Endothelial cell of umbilical vein (primary cell): ENCODE measurements around the gene METTL21C. TPM values are rescaled to one million over a fixed set of nuclear protein-coding genes. Genes with fewer than 3 reads are reported as not detected.

ENCODE experiments used
- BruUV-seq: library from RNA; stranded (reverse); fragments of 400-500 nt; replicated peaks from 2 replicates; lab custom pipeline; 2021; lab: Mats Ljungman, UMichigan
- CTCF ChIA-PET: fragments of 300-600, 350-600 bp; sonication (Branson Sonifier 250); formaldehyde crosslinking; loops from one replicate; lab custom pipeline; 2021; ENCODE audit warnings: antibody characterized with exemption, inconsistent platforms; lab: Charles Lee
- POLR2A ChIA-PET: fragments of 300-600, 350-600 bp; sonication (Branson Sonifier 250); formaldehyde crosslinking; loops from one replicate; lab custom pipeline; 2021; ENCODE audit warnings: antibody characterized with exemption, inconsistent platforms; lab: Charles Lee
- DNase-seq: peaks from one replicate; pipeline ENCODE4 v3.0.0-alpha.2; 2011; ENCODE audit warnings: low read depth, low spot score
- FAIRE-seq: peaks from 2 replicates; lab custom pipeline; 2011; peaks lifted over from hg19 to GRCh38; lab: Jason Lieb, UNC
- H2AFZ ChIP-seq: 2 replicates; pipeline ENCODE4 v1.6.0; 2012; ENCODE audit warnings: low read depth, low read length, control low read depth, inconsistent platforms
- H3K27ac ChIP-seq: 2 replicates; pipeline ENCODE4 v1.5.1; 2011; ENCODE audit warnings: low read depth, mild to moderate bottlenecking, control low read depth, low read length, moderate library complexity; ENCODE audit not compliant: insufficient read depth
- H3K27me3 ChIP-seq, 2 experiments: 2 replicates each; pipeline versions ENCODE4 v1.6.0 to v1.6.1; 2011; ENCODE audit warnings: low read length in 2 of 2, mixed read lengths in 1 of 2; ENCODE audit not compliant: control insufficient read depth in 2 of 2, insufficient read depth in 2 of 2
- H3K36me3 ChIP-seq, 2 experiments: 2 replicates in 1 of 2; 3 replicates in 1 of 2; pipeline ENCODE4 v1.5.1; 2011; ENCODE audit warnings: low read length in 2 of 2, mild to moderate bottlenecking in 1 of 2, moderate library complexity in 1 of 2; ENCODE audit not compliant: control insufficient read depth in 2 of 2, insufficient read depth in 2 of 2; ENCODE audit errors: extremely low read depth in 1 of 2
- H3K4me1 ChIP-seq: 3 replicates; pipeline ENCODE4 v1.5.1; 2011; ENCODE audit warnings: mild to moderate bottlenecking, low read length; ENCODE audit not compliant: control insufficient read depth, insufficient read depth; ENCODE audit errors: extremely low read depth
- H3K4me2 ChIP-seq: 2 replicates; pipeline ENCODE4 v1.6.1; 2011; ENCODE audit warnings: low read length, control low read depth, mixed read lengths; ENCODE audit not compliant: insufficient read depth
- H3K4me3 ChIP-seq, 3 experiments: fragments of 200-600 bp in 1 of 3; sonication (generic), shearing (Covaris generic) in 1 of 3; replicated peaks in 1 of 3; 2 replicates each; pipeline ENCODE4 v1.5.1; 2011 to 2016; ENCODE audit warnings: control low read depth in 3 of 3, low read length in 3 of 3, mild to moderate bottlenecking in 2 of 3, inconsistent platforms in 1 of 3, low read depth in 1 of 3, moderate library complexity in 1 of 3; ENCODE audit not compliant: insufficient read depth in 1 of 3
- H3K79me2 ChIP-seq: 2 replicates; pipeline ENCODE4 v1.6.0; 2012; ENCODE audit warnings: low read length, inconsistent platforms; ENCODE audit not compliant: control insufficient read depth, insufficient read depth
- H3K9ac ChIP-seq: replicated peaks from 2 replicates; pipeline ENCODE3; 2011; ENCODE audit warnings: low read length, control low read depth; ENCODE audit not compliant: insufficient read depth; ENCODE audit errors: extremely low read depth
- H3K9me1 ChIP-seq: replicated peaks from 3 replicates; pipeline ENCODE4 v1.6.0; 2011; ENCODE audit warnings: mild to moderate bottlenecking, low read length; ENCODE audit not compliant: control insufficient read depth, insufficient read depth; ENCODE audit errors: extremely low read depth
- H3K9me3 ChIP-seq: replicated peaks from 2 replicates; pipeline ENCODE4 v1.5.1; 2012; ENCODE audit warnings: low read length, inconsistent platforms; ENCODE audit not compliant: control insufficient read depth, insufficient read depth
- H4K20me1 ChIP-seq: replicated peaks from 2 replicates; pipeline ENCODE3; 2011; ENCODE audit warnings: mild to moderate bottlenecking, low read length; ENCODE audit not compliant: control insufficient read depth, insufficient read depth; ENCODE audit errors: extremely low read depth
- EZH2 ChIP-seq: IDR thresholded peaks from 2 replicates; pipeline ENCODE4 v1.6.1; 2012; ENCODE audit warnings: borderline replicate concordance, low read depth, mild to moderate bottlenecking, moderate library complexity, low read length, inconsistent platforms; ENCODE audit not compliant: severe bottlenecking
- FOS ChIP-seq: IDR thresholded peaks from 2 replicates; pipeline ENCODE4 v1.6.1; 2011; ENCODE audit warnings: mild to moderate bottlenecking, low read length, moderate library complexity, borderline replicate concordance; ENCODE audit not compliant: insufficient read depth
- GATA2 ChIP-seq: IDR thresholded peaks from 2 replicates; pipeline ENCODE4 v1.7.0; 2011; ENCODE audit warnings: low read depth, mild to moderate bottlenecking, moderate library complexity, mixed read lengths, low read length; ENCODE audit not compliant: insufficient read length, insufficient read depth
- JUN ChIP-seq: IDR thresholded peaks from 2 replicates; pipeline ENCODE4 v1.6.1; 2011; ENCODE audit warnings: borderline replicate concordance, low read depth; ENCODE audit not compliant: insufficient read length, insufficient read depth
- MYC ChIP-seq: IDR thresholded peaks from one replicate; pipeline ENCODE4 v1.6.1; 2011; ENCODE audit warnings: mild to moderate bottlenecking, low read depth, low read length
- POLR2A ChIP-seq: IDR thresholded peaks from 2 replicates; pipeline ENCODE4 v1.6.1; 2012; ENCODE audit warnings: low read depth, mild to moderate bottlenecking, control low read depth, low read length
- POLR2AphosphoS5 ChIP-seq: IDR thresholded peaks from 2 replicates; pipeline ENCODE4 v1.6.1; 2012; ENCODE audit warnings: low read depth, mild to moderate bottlenecking, control low read depth, low read length, moderate library complexity; ENCODE audit not compliant: insufficient read depth
- dilution Hi-C: fragments of 300-500 bp; cut with MboI; formaldehyde crosslinking; loops from one replicate; pipeline ENCODE4 v1.15.0; 2019; ENCODE audit warnings: low sequenced_read_pairs; ENCODE audit not compliant: extremely low pct_ligation_motif_present
- intact Hi-C: fragments of 100-400 bp; cut with micrococcal nuclease; formaldehyde crosslinking; loops from one replicate; pipeline ENCODE4 v1.10.0; 2022
- polyA plus RNA-seq, 4 experiments: library from polyadenylated mRNA; depleted of rRNA in 3 of 4; stranded (reverse) in 3 of 4; unstranded in 1 of 4; fragments of >200 nt; gene quantifications; 2 replicates each; pipeline versions ENCODE4 v1.2.1 to v1.2.3, GENCODE V29; 2011 to 2012; ENCODE audit warnings: missing spikeins in 1 of 4
- total RNA-seq: library from RNA; stranded (reverse); gene quantifications from 2 replicates; pipeline ENCODE4 v1.2.3, GENCODE V29; 2021
- TF ChIP-seq, protein P1 (sequence below), 2 donors: IDR thresholded peaks; 1 replicate in 1 of 2; 2 replicates in 1 of 2; pipeline ENCODE4 v1.5.1; 2011; ENCODE audit warnings: low read length in 2 of 2, mild to moderate bottlenecking in 2 of 2, moderate library complexity in 2 of 2, control low read depth in 1 of 2, inconsistent platforms in 1 of 2, low read depth in 1 of 2; ENCODE audit not compliant: insufficient read depth in 1 of 2; ENCODE audit errors: extremely low read depth in 1 of 2
- TF ChIP-seq, protein P2 (sequence below): IDR thresholded peaks from 2 replicates; pipeline ENCODE4 v1.6.1; 2011; ENCODE audit not compliant: insufficient read depth, insufficient read length

METTL21C gene
- total and polyA plus RNA-seq, 2 donors (not counting 3 experiments of a cell fraction or from before 2014, with no cell fraction given), result not detected

DNA sequence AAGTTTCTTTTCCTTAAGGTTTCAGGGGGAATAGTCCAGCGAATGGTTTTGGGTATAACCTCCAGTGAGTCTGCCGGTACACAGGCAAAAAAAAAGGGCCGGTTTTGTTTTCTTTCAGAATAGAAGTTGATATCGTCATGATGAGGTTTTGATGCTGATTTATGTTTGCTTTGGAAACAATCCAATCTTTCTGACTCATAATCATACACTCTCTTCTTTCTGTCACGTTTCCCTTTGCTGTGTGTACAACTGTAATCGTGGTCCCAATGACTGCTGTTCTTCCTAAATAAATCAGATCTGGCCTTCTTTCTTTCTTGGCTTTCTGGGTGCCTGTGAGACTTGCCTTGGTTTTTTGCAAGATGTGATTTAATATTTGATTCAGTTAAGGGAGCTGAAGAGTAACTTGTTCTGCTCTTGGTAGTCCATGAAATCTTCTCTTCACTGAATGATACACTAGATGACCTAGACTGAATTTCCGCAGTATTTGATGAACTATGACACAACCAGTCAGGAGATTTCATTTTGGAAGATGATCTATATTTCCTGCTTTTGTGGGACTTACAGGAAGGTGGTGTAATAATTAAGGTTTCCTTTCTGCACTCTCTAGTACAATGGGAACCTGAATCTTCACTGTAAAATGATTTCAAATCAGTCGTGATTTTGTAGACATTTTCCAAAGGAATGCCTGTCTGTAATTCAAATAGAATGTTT lies 34.9 kb upstream of the METTL21C start:
- intact Hi-C loops (loop anchor here (1.0 to 10.0 kb wide), 7 partner anchors 24 to 535 kb away; partner anchors contain the start of genes TEX30 and TPP2), dilution Hi-C loops (no loop called here)
- FAIRE-seq (peak; percentile 96), DNase-seq (peak; percentile 94)
- Histone ChIP-seq H3K4me2 (peak overlapping the region; percentile 96), H3K36me3 (no peaks in the 10 kb centered on the region), H3K4me3 (peak overlapping the region in 1 of 3 experiments; percentile 57), H4K20me1 (no peaks in the 10 kb centered on the region), H3K27ac (peak overlapping the region; percentile 79), H3K9me3 (no peaks in the 10 kb centered on the region), H3K9ac (peak overlapping the region; percentile 82), H3K27me3 (peaks cover 0 to 7% of the 10 kb centered on the region in 2 experiments), H3K9me1 (no peaks in the 10 kb centered on the region), H2AFZ (peak overlapping the region; percentile 64), H3K79me2 (no peaks in the 10 kb centered on the region), H3K4me1 (peaks cover 25% of the 10 kb centered on the region)
- POLR2A ChIA-PET, result no interaction called here
- peak; percentile 60 for TF ChIP-seq GATA2
- no peak for TF ChIP-seq EZH2
- TF ChIP-seq JUN, result peak; percentile 89
- TF ChIP-seq FOS, result peak; percentile 71
- CTCF ChIA-PET, result interaction anchor here (0.6 to 1.5 kb wide), 4 partner anchors 13 to 117 kb away, joined by 3 read pairs; no protein-coding TSS in a partner anchor
- BruUV-seq, result no TSS peak

DNA sequence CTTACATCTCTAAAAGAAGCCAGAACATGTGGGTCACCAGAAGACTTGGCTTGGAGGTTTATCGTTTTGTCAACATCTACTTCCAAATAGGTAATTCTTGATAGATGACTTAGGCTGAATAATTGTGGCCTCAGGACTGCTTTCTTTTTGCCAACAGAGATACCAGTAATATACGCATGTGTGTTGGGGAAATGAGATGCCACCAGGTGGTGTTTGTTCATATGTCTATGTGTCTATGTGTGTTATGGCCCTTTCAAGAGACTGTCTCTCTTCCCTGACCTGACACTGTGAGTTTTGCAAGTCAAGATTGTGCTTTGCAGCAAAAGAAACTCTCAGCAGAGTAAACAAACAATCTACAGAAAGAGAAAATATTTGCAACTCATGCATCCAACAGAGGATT lies 31.6 kb upstream of the METTL21C start:
- Histone ChIP-seq H3K27ac (no peak overlapping the region), H3K27me3 (no peaks in the 10 kb centered on the region), H3K4me1 (peaks cover 25% of the 10 kb centered on the region), H3K4me3 (no peak overlapping the region), H4K20me1 (no peaks in the 10 kb centered on the region), H2AFZ (no peak overlapping the region), H3K36me3 (no peaks in the 10 kb centered on the region), H3K79me2 (no peaks in the 10 kb centered on the region), H3K9me1 (no peaks in the 10 kb centered on the region), H3K9me3 (no peaks in the 10 kb centered on the region), H3K4me2 (no peak overlapping the region), H3K9ac (no peak overlapping the region)
- dilution Hi-C loops, result no loop called here
- no peak for FAIRE-seq
- intact Hi-C loops, result loop anchor here (5.0 to 10.0 kb wide), 2 partner anchors 79 to 532 kb away; no protein-coding TSS in a partner anchor
- no peak for DNase-seq
- ChIA-PET POLR2A (no interaction called here), CTCF (interaction anchor here (1.9 to 3.1 kb wide), 3 partner anchors 11 to 135 kb away, joined by 11 to 76 read pairs (median 31); no protein-coding TSS in a partner anchor)
- BruUV-seq, result no TSS peak
- TF ChIP-seq EZH2 (no peak), POLR2AphosphoS5 (no peak), POLR2A (no peak), GATA2 (no peak), MYC (no peak), JUN (no peak), FOS (no peak)
- TF ChIP-seq, protein P1, sequence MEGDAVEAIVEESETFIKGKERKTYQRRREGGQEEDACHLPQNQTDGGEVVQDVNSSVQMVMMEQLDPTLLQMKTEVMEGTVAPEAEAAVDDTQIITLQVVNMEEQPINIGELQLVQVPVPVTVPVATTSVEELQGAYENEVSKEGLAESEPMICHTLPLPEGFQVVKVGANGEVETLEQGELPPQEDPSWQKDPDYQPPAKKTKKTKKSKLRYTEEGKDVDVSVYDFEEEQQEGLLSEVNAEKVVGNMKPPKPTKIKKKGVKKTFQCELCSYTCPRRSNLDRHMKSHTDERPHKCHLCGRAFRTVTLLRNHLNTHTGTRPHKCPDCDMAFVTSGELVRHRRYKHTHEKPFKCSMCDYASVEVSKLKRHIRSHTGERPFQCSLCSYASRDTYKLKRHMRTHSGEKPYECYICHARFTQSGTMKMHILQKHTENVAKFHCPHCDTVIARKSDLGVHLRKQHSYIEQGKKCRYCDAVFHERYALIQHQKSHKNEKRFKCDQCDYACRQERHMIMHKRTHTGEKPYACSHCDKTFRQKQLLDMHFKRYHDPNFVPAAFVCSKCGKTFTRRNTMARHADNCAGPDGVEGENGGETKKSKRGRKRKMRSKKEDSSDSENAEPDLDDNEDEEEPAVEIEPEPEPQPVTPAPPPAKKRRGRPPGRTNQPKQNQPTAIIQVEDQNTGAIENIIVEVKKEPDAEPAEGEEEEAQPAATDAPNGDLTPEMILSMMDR (IDR thresholded peaks at IDR 0.05; ENCODE audit: extremely low read depth in 1 of 2, insufficient read depth in 1 of 2, low read depth in 1 of 2, low read length in 2 of 2), result no peak
- TF ChIP-seq, protein P2, sequence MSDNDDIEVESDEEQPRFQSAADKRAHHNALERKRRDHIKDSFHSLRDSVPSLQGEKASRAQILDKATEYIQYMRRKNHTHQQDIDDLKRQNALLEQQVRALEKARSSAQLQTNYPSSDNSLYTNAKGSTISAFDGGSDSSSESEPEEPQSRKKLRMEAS, result no peak
